ENCODE measurements around the gene MAD1L1.

MAD1L1 gene

GRCh38 chr7:1988533-1988930 lies 244.2 kb downstream of the MAD1L1 start:
- no CpG with 5 or more reads among the region's 17 CpGs for WGBS (ENCODE audit: extremely low coverage, insufficient coverage, insufficient read length)
- no peak overlapping the region for H4K8ac ChIP-seq (ENCODE audit: low read depth, low read length)
- no peak overlapping the region for H3K4me3 ChIP-seq (ENCODE audit: low read depth, low read length)
- no peak overlapping the region for H4K91ac ChIP-seq (ENCODE audit: low read depth, low read length)
- H3K4ac ChIP-seq (ENCODE audit: low read depth, low read length): no peak overlapping the region
- no peak overlapping the region for H3K27ac ChIP-seq (ENCODE audit: low read depth, low read length)
- no peaks in the 10 kb centered on the region for H3K9me3 ChIP-seq (ENCODE audit: insufficient read depth, low read depth, low read length)
- H3K27me3 ChIP-seq (ENCODE audit: insufficient read depth, low read length): no peaks in the 10 kb centered on the region
- peaks cover 4 to 5% of the 10 kb centered on the region in 2 experiments for H3K4me1 ChIP-seq (ENCODE audit: control insufficient read depth in 1 of 2, insufficient read depth in 2 of 2, low read length in 2 of 2)
- no peak overlapping the region for H3K18ac ChIP-seq (ENCODE audit: low read length)
- H2AFZ ChIP-seq (ENCODE audit: insufficient read depth, low read length, poor library complexity): no peak overlapping the region
- H2BK5ac ChIP-seq (ENCODE audit: low read depth, low read length, poor library complexity): no peak overlapping the region
- no peak overlapping the region for H2BK12ac ChIP-seq (ENCODE audit: low read length)
- H3K79me1 ChIP-seq (ENCODE audit: low read length): no peaks in the 10 kb centered on the region
- H2AK5ac ChIP-seq (ENCODE audit: low read length): no peak overlapping the region
- H3K14ac ChIP-seq (ENCODE audit: low read length): no peak overlapping the region
- no peak overlapping the region for H2BK120ac ChIP-seq (ENCODE audit: insufficient read depth, low read length, poor library complexity)
- H3K23ac ChIP-seq (ENCODE audit: low read length): no peak overlapping the region
- H4K12ac ChIP-seq (ENCODE audit: low read depth, low read length): no peak overlapping the region
- no peaks in the 10 kb centered on the region for H3K36me3 ChIP-seq (ENCODE audit: control insufficient read depth in 1 of 2, insufficient read depth in 2 of 2, low read length in 2 of 2)
- no peaks in the 10 kb centered on the region for H3K79me2 ChIP-seq (ENCODE audit: control insufficient read depth, insufficient read depth, low read length, poor library complexity)
- no peak for DNase-seq
- H3K9ac ChIP-seq (ENCODE audit: low read length): no peak overlapping the region
- H3K4me2 ChIP-seq (ENCODE audit: low read length): no peak overlapping the region

- Histone ChIP-seq H3K4me3 (ENCODE audit: low read depth, low read length) (no peak overlapping the region), H2BK120ac (ENCODE audit: insufficient read depth, low read length, poor library complexity) (no peak overlapping the region), H4K91ac (ENCODE audit: low read depth, low read length) (no peak overlapping the region), H3K4me2 (ENCODE audit: low read length) (no peak overlapping the region), H3K79me1 (ENCODE audit: low read length) (no peaks in the 10 kb centered on the region), H4K8ac (ENCODE audit: low read depth, low read length) (no peak overlapping the region), H3K27me3 (ENCODE audit: insufficient read depth, low read length) (no peaks in the 10 kb centered on the region), H3K9me3 (ENCODE audit: insufficient read depth, low read depth, low read length) (no peaks in the 10 kb centered on the region), H3K4ac (ENCODE audit: low read depth, low read length) (no peak overlapping the region), H3K9ac (ENCODE audit: low read length) (no peak overlapping the region), H3K14ac (ENCODE audit: low read length) (no peak overlapping the region), H3K18ac (ENCODE audit: low read length) (no peak overlapping the region), H2AFZ (ENCODE audit: insufficient read depth, low read length, poor library complexity) (no peak overlapping the region), H2BK12ac (ENCODE audit: low read length) (no peak overlapping the region), H3K36me3 (ENCODE audit: control insufficient read depth in 1 of 2, insufficient read depth in 2 of 2, low read length in 2 of 2) (no peaks in the 10 kb centered on the region), H3K79me2 (ENCODE audit: control insufficient read depth, insufficient read depth, low read length, poor library complexity) (no peaks in the 10 kb centered on the region), H2BK5ac (ENCODE audit: low read depth, low read length, poor library complexity) (no peak overlapping the region), H3K4me1 (ENCODE audit: control insufficient read depth in 1 of 2, insufficient read depth in 2 of 2, low read length in 2 of 2) (peaks cover 4 to 5% of the 10 kb centered on the region in 2 experiments), H2AK5ac (ENCODE audit: low read length) (no peak overlapping the region), H3K27ac (ENCODE audit: low read depth, low read length) (no peak overlapping the region), H3K23ac (ENCODE audit: low read length) (no peak overlapping the region), H4K12ac (ENCODE audit: low read depth, low read length) (no peak overlapping the region)
- whole genome bisulfite sequencing (ENCODE audit: extremely low coverage, insufficient coverage, insufficient read length): no CpG with 5 or more reads among the region's 43 CpGs
- no peak for DNase-seq
Measured at GRCh38 chr7:1987591-1988532, 244.9 kb downstream of the MAD1L1 start.

DNA sequence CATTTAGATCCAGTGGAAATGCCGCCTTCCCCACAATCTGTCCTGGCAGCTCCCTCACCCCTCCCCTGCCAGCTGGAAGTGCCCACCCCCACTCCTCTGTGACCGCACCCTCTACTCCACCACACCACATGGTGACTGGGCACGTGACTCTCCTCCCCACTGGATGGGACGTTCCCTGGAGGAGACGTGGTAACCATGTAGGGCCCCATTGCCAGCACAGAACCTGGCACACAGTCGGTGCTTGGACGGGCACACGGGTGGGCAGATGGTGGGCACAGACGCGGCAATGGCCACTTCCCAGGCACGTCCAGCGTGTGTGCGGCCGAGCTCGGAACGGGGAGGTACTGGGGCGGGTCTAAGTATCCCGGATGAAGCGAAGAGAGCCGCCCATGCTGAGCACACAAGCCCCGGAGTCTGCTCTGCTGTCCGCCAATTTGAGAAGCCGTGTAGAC lies 245.6 kb downstream of the MAD1L1 start:
- WGBS (ENCODE audit: extremely low coverage, insufficient coverage, insufficient read length): no CpG with 5 or more reads among the region's 23 CpGs
- DNase-seq: no peak

DNA sequence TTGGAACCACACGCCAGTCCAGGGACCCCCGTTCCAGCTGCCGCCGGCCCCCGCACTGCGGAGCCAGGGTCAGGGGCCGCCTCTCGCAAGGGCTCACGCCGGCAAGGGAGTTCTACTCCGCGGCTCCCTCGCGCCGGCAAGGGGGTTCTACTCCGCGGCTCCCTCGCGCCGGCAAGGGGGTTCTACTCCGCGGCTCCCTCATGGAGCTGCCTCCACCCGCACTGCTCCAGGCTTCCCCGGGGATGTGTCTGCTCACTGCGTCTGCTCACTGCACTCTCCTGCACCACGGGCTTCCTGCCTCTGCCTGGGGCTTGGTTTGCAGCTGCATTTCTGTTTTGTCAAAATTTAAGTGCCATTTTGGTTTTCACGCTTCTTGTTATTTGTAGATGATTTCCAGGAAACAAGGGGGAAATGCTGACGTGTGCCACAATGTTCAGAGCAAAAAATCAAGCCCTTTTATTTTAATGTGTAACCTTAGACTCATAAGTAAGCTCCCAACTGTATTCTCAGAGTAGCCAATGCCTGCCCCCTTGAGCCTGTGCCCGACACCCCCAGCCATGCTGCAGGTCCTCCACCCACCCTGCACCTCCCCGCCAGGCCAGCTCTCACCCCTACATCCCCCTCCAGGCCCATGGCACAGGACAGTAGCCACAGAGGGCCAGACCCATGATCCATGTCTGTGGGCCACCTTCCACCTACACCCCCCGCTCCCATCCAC lies 246.2 kb downstream of the MAD1L1 start:
- no peak overlapping the region for H2AFZ ChIP-seq (ENCODE audit: insufficient read depth, low read length, poor library complexity)
- no peak overlapping the region for H3K14ac ChIP-seq (ENCODE audit: low read length)
- no peaks in the 10 kb centered on the region for H3K36me3 ChIP-seq (ENCODE audit: control insufficient read depth in 1 of 2, insufficient read depth in 2 of 2, low read length in 2 of 2)
- H2BK12ac ChIP-seq (ENCODE audit: low read length): no peak overlapping the region
- H4K8ac ChIP-seq (ENCODE audit: low read depth, low read length): no peak overlapping the region
- H4K12ac ChIP-seq (ENCODE audit: low read depth, low read length): no peak overlapping the region
- no CpG with 5 or more reads among the region's 31 CpGs for WGBS (ENCODE audit: extremely low coverage, insufficient coverage, insufficient read length)
- H3K27me3 ChIP-seq (ENCODE audit: insufficient read depth, low read length): no peaks in the 10 kb centered on the region
- no peak overlapping the region for H3K4me3 ChIP-seq (ENCODE audit: low read depth, low read length)
- peaks cover under 1% of the 10 kb centered on the region for H3K9me3 ChIP-seq (ENCODE audit: insufficient read depth, low read depth, low read length)
- no peak overlapping the region for H3K18ac ChIP-seq (ENCODE audit: low read length)
- peaks cover 4 to 5% of the 10 kb centered on the region in 2 experiments for H3K4me1 ChIP-seq (ENCODE audit: control insufficient read depth in 1 of 2, insufficient read depth in 2 of 2, low read length in 2 of 2)
- no peak for DNase-seq
- H3K4me2 ChIP-seq (ENCODE audit: low read length): no peak overlapping the region
- no peak overlapping the region for H3K4ac ChIP-seq (ENCODE audit: low read depth, low read length)
- no peak overlapping the region for H2BK120ac ChIP-seq (ENCODE audit: insufficient read depth, low read length, poor library complexity)
- H3K79me2 ChIP-seq (ENCODE audit: control insufficient read depth, insufficient read depth, low read length, poor library complexity): no peaks in the 10 kb centered on the region
- H3K9ac ChIP-seq (ENCODE audit: low read length): no peak overlapping the region
- H2AK5ac ChIP-seq (ENCODE audit: low read length): no peak overlapping the region
- H3K23ac ChIP-seq (ENCODE audit: low read length): no peak overlapping the region
- H3K27ac ChIP-seq (ENCODE audit: low read depth, low read length): no peak overlapping the region
- no peaks in the 10 kb centered on the region for H3K79me1 ChIP-seq (ENCODE audit: low read length)
- H2BK5ac ChIP-seq (ENCODE audit: low read depth, low read length, poor library complexity): no peak overlapping the region
- no peak overlapping the region for H4K91ac ChIP-seq (ENCODE audit: low read depth, low read length)

More for the DNA sequence above, 245.6 kb downstream of the MAD1L1 start:
- no peaks in the 10 kb centered on the region for H3K79me1 ChIP-seq (ENCODE audit: low read length)
- no peak overlapping the region for H3K14ac ChIP-seq (ENCODE audit: low read length)
- no peak overlapping the region for H4K91ac ChIP-seq (ENCODE audit: low read depth, low read length)
- no peak overlapping the region for H2BK5ac ChIP-seq (ENCODE audit: low read depth, low read length, poor library complexity)
- peaks cover 4 to 5% of the 10 kb centered on the region in 2 experiments for H3K4me1 ChIP-seq (ENCODE audit: control insufficient read depth in 1 of 2, insufficient read depth in 2 of 2, low read length in 2 of 2)
- no peak overlapping the region for H3K9ac ChIP-seq (ENCODE audit: low read length)
- no peaks in the 10 kb centered on the region for H3K27me3 ChIP-seq (ENCODE audit: insufficient read depth, low read length)
- H2BK12ac ChIP-seq (ENCODE audit: low read length): no peak overlapping the region
- no peak overlapping the region for H4K8ac ChIP-seq (ENCODE audit: low read depth, low read length)
- no peak overlapping the region for H3K4me3 ChIP-seq (ENCODE audit: low read depth, low read length)
- no peaks in the 10 kb centered on the region for H3K9me3 ChIP-seq (ENCODE audit: insufficient read depth, low read depth, low read length)
- H2AK5ac ChIP-seq (ENCODE audit: low read length): no peak overlapping the region
- H2AFZ ChIP-seq (ENCODE audit: insufficient read depth, low read length, poor library complexity): no peak overlapping the region
- H3K4me2 ChIP-seq (ENCODE audit: low read length): no peak overlapping the region
- no peak overlapping the region for H2BK120ac ChIP-seq (ENCODE audit: insufficient read depth, low read length, poor library complexity)
- H3K18ac ChIP-seq (ENCODE audit: low read length): no peak overlapping the region
- no peak overlapping the region for H4K12ac ChIP-seq (ENCODE audit: low read depth, low read length)
- no peaks in the 10 kb centered on the region for H3K79me2 ChIP-seq (ENCODE audit: control insufficient read depth, insufficient read depth, low read length, poor library complexity)
- no peak overlapping the region for H3K4ac ChIP-seq (ENCODE audit: low read depth, low read length)
- no peak overlapping the region for H3K23ac ChIP-seq (ENCODE audit: low read length)
- no peaks in the 10 kb centered on the region for H3K36me3 ChIP-seq (ENCODE audit: control insufficient read depth in 1 of 2, insufficient read depth in 2 of 2, low read length in 2 of 2)
- H3K27ac ChIP-seq (ENCODE audit: low read depth, low read length): no peak overlapping the region

All from trophoblast cell (in vitro differentiated cells and primary cell).